Bronchial epithelial cell (primary cell): ENCODE measurements around the gene MARK2. TPM values are rescaled to one million over a fixed set of nuclear protein-coding genes. Genes with fewer than 3 reads are reported as not detected.

Source experiments
- DNase-seq: peaks from one replicate; pipeline ENCODE4 v3.0.0-alpha.2; 2010; ENCODE audit warnings: low read depth
- FAIRE-seq: peaks from 2 replicates; lab custom pipeline; 2011; peaks lifted over from hg19 to GRCh38; lab: Jason Lieb, UNC
- H3K27me3 ChIP-seq: 2 replicates; pipeline ENCODE4 v1.5.1; 2011; ENCODE audit warnings: low read length; ENCODE audit not compliant: control insufficient read depth, insufficient read depth
- H3K36me3 ChIP-seq: 2 replicates; pipeline ENCODE4 v1.5.1; 2011; ENCODE audit warnings: low read length; ENCODE audit not compliant: control insufficient read depth, insufficient read depth
- H3K4me3 ChIP-seq: 2 replicates; pipeline ENCODE4 v1.5.1; 2011; ENCODE audit warnings: mild to moderate bottlenecking, low read depth, low read length, control low read depth
- total RNA-seq: library from RNA; depleted of rRNA; stranded (reverse); fragments of >200 nt; gene quantifications from 2 replicates; pipeline ENCODE4 v1.2.1, GENCODE V29; 2014
- TF ChIP-seq, protein P1 (sequence below): IDR thresholded peaks from 2 replicates; pipeline ENCODE4 v1.5.1; 2011; ENCODE audit warnings: mild to moderate bottlenecking, moderate library complexity, low read length, control low read depth, inconsistent platforms; ENCODE audit not compliant: insufficient read depth, severe bottlenecking

The MARK2 gene
- total RNA-seq, 1 donor from 2014 or later = 10.5 TPM

DNA sequence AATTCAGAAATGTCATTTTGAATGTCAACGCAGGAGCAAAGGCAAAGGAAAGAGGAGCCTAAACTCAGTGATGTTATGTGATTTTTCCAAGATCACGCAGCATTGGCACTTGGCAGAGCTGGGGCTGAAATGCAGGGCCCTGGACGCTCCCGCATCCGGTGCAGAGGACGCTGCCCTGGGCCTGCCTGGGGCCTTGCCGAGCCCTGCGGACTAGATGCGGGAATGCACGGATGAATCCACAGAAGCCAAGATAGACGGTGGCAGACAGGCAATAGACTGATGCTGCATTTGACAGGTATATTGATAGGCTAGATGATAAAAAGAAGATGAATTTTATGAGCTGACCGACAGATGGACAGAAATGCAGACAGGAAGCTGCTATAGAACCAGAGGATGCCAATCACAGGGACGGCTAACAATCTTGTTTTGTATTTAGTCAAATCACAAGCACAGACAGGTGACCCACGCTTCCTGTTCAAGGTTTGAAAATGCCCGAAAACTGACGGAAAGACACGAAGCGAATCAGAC is 696 bp upstream of the MARK2 start:
- DNase-seq (peak; percentile 93), FAIRE-seq (no peak)
- Histone ChIP-seq H3K27me3 (no peaks in the 10 kb centered on the region), H3K36me3 (no peaks in the 10 kb centered on the region), H3K4me3 (peak overlapping the region; percentile 3)
- TF ChIP-seq, protein P1, sequence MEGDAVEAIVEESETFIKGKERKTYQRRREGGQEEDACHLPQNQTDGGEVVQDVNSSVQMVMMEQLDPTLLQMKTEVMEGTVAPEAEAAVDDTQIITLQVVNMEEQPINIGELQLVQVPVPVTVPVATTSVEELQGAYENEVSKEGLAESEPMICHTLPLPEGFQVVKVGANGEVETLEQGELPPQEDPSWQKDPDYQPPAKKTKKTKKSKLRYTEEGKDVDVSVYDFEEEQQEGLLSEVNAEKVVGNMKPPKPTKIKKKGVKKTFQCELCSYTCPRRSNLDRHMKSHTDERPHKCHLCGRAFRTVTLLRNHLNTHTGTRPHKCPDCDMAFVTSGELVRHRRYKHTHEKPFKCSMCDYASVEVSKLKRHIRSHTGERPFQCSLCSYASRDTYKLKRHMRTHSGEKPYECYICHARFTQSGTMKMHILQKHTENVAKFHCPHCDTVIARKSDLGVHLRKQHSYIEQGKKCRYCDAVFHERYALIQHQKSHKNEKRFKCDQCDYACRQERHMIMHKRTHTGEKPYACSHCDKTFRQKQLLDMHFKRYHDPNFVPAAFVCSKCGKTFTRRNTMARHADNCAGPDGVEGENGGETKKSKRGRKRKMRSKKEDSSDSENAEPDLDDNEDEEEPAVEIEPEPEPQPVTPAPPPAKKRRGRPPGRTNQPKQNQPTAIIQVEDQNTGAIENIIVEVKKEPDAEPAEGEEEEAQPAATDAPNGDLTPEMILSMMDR = no peak

DNA sequence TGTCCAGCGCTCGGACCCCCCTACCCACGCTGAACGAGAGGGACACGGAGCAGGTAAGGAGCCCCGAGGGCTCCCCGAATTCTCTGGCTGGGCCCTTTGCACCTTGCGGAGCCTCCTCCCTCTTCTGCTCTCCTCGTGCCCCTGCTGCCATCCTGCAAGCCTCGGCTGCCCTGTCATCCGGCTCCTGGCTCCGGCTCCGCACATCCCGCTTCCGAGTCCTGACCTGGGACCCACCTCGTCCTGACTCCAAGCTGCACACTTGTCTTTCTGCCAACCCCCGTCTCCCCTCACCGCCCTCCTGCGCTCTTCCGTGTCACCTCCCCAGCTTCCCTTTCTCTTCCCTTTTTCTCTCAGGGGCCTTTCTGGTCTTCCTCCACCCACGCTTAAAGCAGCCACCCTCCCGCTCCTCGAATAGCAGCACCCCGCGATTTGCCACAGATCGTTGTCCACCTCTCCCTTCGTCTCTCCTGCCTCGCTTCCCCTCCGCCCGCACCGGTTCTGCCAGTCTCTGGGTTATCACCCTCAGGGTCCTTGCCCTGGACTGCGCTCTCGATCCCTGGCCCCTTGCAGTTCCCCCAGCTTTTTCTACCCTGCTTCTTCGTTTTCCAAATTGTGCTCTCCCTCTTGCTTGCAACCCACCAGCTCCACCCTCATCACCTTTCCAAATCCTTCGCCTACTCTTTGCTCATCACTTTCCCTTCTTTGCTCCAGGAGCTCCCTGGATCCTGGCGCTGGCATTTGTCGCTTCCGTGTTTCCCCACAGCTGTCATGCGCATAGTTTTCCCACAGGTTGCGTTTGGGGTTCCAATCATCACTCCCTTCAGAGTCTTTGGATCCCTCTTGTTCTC is 822 bp downstream of the MARK2 start:
- Histone ChIP-seq H3K27me3 (no peaks in the 10 kb centered on the region), H3K36me3 (no peaks in the 10 kb centered on the region), H3K4me3 (peak overlapping the region; percentile 77)
- FAIRE-seq = no peak
- no peak for DNase-seq
- TF ChIP-seq, protein P1 = no peak

DNA sequence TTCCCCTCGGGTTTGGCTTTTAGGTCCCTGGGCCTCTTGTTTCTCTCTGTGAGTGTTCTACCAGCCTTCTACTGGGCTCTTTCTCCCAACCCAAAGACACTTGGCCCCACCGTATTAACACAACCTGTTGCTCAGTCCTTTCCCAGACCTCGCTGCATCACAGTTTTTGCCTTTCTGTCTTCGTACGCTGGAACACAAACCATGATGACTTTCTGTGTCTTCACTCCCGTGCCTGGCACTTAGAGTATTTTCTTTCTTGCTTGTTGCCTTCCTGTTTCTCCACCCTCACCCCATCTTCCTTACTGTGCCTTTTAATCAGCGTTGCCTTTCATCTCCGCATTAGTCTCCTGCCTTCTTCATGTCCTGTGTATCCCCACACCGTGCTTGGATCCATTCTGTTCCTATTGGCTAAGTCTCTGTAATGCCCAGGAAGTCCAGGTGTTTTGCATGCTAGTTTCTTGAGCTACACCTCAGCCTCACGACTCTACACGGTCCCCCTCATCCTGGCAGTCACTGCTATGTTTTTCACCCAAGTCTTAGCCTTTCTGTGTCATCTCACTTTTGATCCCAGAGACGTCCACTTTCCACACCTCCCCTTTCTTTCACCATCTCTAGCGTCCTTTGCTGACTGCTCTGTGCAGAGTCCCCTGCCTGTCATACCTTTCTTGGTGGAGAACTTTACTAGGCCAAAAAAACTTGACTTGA is 1.6 kb downstream of the MARK2 start:
- TF ChIP-seq, protein P1 = no peak
- DNase-seq (peak; percentile 39), FAIRE-seq (no peak)
- Histone ChIP-seq H3K4me3 (peak overlapping the region; percentile 77), H3K27me3 (no peaks in the 10 kb centered on the region), H3K36me3 (no peaks in the 10 kb centered on the region)

DNA sequence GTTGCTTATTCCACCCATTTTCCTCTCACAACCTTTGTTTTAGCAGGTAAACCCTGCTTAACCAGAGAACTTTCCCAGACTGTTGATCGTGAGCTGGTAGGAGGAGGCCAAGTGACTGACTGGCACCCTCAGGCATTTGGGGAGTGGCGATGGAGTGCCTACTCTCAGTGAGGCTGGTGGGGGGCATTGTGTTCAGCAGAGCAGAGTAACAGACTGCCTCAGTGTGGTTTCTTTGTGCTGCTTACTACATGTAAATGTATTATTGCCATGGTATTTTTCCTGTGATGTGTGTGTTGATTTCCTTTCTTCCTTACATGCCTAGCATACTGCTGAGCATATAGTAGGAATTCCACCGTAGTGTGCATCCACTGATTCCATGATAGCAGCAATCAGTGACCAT is 2.6 kb downstream of the MARK2 start:
- TF ChIP-seq, protein P1 = no peak
- Histone ChIP-seq H3K36me3 (no peaks in the 10 kb centered on the region), H3K4me3 (peak overlapping the region; percentile 77), H3K27me3 (no peaks in the 10 kb centered on the region)
- FAIRE-seq = no peak
- peak; percentile 69 for DNase-seq

DNA sequence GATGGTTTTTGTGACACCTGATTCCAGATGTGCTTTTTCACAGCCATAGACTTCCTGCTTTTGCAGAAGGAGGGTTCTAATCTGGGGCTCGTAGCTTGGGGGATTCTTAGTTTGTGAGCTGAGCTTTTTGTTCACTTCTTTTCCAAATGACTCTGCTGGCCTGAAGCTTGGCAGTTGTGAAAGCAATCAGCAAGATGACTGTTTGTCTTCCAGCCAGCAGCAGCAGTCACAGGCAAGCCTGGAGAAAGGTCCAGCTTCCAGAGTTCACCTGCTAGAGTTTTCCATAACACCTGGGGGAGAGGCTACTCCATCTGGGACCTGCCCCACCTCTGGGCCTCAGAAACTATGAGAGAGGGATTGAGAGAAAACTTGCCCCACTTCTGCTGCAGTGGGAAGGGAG is 4.1 kb downstream of the MARK2 start:
- no peak for FAIRE-seq
- Histone ChIP-seq H3K4me3 (no peak overlapping the region), H3K27me3 (no peaks in the 10 kb centered on the region), H3K36me3 (no peaks in the 10 kb centered on the region)
- TF ChIP-seq, protein P1 = no peak
- no peak for DNase-seq
